Measurements from ENCODE around the gene ACSM4. TPM values are rescaled to one million over a fixed set of nuclear protein-coding genes. Genes with fewer than 3 reads are reported as not detected.
"Not testable (repeated sequence)": the region's sequence is repeated elsewhere in the genome, so short reads cannot be mapped to it uniquely, and the experiment has no call there.

Gene ACSM4
- total and polyA plus RNA-seq, 8 donors: not detected

DNA sequence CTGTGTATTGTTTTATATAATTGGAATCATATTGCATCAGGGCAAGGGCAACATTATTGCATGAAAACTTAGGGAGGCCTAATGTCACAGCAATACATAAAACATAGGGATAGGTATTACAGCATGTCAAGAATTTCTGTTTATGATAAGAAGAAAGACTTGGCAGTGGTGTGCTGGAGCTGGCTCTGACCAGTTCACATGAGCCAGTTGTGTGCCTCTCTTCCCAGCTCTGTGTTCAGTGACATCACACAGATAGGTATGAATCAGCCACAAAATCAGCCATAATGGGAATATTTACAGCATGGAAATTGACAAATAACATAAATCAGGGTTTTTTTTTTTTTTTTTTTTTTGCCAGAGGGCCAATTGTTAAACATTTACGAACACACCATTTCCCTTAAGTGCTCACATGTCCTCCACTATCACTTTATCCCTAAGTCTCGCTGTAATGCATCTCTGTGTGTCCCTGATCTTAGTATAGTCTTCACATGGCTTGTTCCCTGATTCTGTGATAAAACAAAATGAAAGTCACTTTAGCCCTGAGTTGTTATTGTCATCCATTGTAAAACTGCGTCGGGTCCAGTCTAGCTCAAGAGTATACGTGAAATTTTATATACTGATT is 31.9 kb upstream of the ACSM4 start:
- no peak for FAIRE-seq
- Histone ChIP-seq H3K27me3 (no peaks in the 10 kb centered on the region), H3K9me3 (no peaks in the 10 kb centered on the region), H3K27ac (no peak overlapping the region), H3K4me3 (no peak overlapping the region), H3K4me1 (no peaks in the 10 kb centered on the region), H3K36me3 (no peaks in the 10 kb centered on the region)
- no peak for ATAC-seq
- DNase-seq: no peak
- TF ChIP-seq, protein P1, sequence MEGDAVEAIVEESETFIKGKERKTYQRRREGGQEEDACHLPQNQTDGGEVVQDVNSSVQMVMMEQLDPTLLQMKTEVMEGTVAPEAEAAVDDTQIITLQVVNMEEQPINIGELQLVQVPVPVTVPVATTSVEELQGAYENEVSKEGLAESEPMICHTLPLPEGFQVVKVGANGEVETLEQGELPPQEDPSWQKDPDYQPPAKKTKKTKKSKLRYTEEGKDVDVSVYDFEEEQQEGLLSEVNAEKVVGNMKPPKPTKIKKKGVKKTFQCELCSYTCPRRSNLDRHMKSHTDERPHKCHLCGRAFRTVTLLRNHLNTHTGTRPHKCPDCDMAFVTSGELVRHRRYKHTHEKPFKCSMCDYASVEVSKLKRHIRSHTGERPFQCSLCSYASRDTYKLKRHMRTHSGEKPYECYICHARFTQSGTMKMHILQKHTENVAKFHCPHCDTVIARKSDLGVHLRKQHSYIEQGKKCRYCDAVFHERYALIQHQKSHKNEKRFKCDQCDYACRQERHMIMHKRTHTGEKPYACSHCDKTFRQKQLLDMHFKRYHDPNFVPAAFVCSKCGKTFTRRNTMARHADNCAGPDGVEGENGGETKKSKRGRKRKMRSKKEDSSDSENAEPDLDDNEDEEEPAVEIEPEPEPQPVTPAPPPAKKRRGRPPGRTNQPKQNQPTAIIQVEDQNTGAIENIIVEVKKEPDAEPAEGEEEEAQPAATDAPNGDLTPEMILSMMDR (IDR thresholded peaks at IDR 0.05): no peak
- intact Hi-C loops (cut with DNase I): no loop called here
- 80 to 86% methylated on average over 5 of the region's 5 CpGs for WGBS, 2 donors

DNA sequence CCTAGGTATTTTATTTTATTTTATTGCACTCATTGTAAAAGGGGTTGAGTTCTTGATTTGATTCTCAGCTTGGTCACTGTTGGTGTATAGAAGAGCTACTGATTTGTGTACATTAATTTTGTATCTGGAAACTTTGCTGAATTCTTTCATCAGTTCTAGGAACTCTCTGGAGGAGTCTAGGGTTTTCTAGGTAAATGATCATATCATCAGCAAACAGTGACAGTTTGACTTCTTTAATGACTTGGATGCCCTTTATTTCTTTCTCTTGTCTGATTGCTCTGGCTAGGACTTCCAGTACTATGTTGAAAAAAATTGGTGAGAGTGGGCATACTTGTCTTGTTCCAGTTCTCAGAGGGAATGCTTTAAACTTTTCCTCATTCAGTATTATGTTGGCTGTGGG is 28.4 kb upstream of the ACSM4 start:
- H3K4me1 ChIP-seq; DNase-seq; H3K4me3 ChIP-seq; H3K36me3 ChIP-seq; intact Hi-C loops (cut with DNase I); FAIRE-seq; H3K9me3 ChIP-seq; ATAC-seq; H3K27me3 ChIP-seq; H3K27ac ChIP-seq: not testable (repeated sequence)

DNA sequence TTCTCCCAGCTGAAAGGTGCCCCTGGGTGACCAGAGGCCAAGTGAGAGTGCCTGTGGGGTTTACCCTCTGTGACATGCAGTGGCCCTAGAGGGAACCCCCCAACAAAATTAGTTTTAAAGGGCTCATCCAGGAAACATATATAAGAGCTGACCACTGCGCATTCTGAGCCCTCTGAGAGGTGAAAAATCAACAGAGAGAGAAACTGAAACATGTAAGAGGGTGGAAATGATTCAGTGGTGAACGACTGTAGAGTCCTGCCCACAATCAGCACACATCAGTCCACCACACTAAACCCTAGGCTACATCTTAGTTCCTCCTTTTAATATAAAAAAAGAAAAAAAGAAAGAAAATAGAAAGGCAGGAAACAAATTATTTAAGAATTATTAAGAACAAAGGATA is 21.0 kb upstream of the ACSM4 start:
- Histone ChIP-seq H3K27me3 (no peaks in the 10 kb centered on the region), H3K27ac (no peak overlapping the region), H3K36me3 (no peaks in the 10 kb centered on the region), H3K4me1 (no peaks in the 10 kb centered on the region), H3K9me3 (no peaks in the 10 kb centered on the region), H3K4me3 (no peak overlapping the region)
- no peak for DNase-seq
- ATAC-seq: no peak
- WGBS, 2 donors: 56 to 69% methylated on average over 2 of the region's 2 CpGs
- TF ChIP-seq, protein P1 (IDR thresholded peaks at IDR 0.05): no peak
- intact Hi-C loops (cut with DNase I): no loop called here
- FAIRE-seq: no peak

- no peaks in the 10 kb centered on the region for H3K4me1 ChIP-seq
- H3K27ac ChIP-seq: no peak overlapping the region
- no peaks in the 10 kb centered on the region for H3K27me3 ChIP-seq
- ATAC-seq: no peak
- H3K4me3 ChIP-seq: no peak overlapping the region
- 35 to 39% methylated on average over 2 of the region's 2 CpGs for WGBS, 2 donors
- H3K9me3 ChIP-seq: no peaks in the 10 kb centered on the region
- DNase-seq: no peak
- TF ChIP-seq, protein P1 (IDR thresholded peaks at IDR 0.05): no peak
- intact Hi-C loops (cut with DNase I): no loop called here
- no peak for FAIRE-seq
- no peaks in the 10 kb centered on the region for H3K36me3 ChIP-seq
These were observed 14.1 kb upstream of the ACSM4 start for GRCh38 chr12:7289743-7290142.

DNA sequence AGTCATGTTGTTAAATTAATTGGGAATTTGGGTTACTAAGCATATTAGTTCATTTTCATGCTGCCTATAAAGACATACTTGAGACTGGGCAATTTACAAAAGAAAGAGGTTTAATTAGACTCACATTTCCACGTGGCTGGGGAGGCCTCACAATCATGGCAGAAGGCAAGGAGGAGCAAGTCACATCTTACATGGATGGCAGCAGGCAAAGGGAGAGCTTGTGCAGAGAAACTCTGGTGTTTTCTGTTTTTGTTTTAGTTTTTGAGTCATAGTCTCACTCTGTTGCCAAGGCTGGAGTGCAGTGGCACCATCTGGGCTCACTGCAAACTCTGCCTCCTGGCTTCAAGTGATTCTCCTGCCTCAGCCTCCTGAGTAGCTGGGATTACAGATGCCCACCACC is 13.3 kb upstream of the ACSM4 start:
- H3K9me3 ChIP-seq; intact Hi-C loops (cut with DNase I); H3K36me3 ChIP-seq; H3K4me3 ChIP-seq; H3K27me3 ChIP-seq; DNase-seq; H3K27ac ChIP-seq; H3K4me1 ChIP-seq; ATAC-seq; FAIRE-seq: not testable (repeated sequence)
- WGBS, 2 donors: 14 to 19% methylated on average over 1 of the region's 1 CpG

- Histone ChIP-seq H3K4me1 (no peaks in the 10 kb centered on the region), H3K4me3 (no peak overlapping the region), H3K9me3 (no peaks in the 10 kb centered on the region), H3K36me3 (no peaks in the 10 kb centered on the region), H3K27me3 (no peaks in the 10 kb centered on the region), H3K27ac (no peak overlapping the region)
- ATAC-seq (no peak), FAIRE-seq (no peak), DNase-seq (no peak)
- 53 to 68% methylated on average over 2 of the region's 2 CpGs for WGBS, 2 donors
- TF ChIP-seq, protein P1 (IDR thresholded peaks at IDR 0.05): no peak
- intact Hi-C loops (cut with DNase I): no loop called here
These were observed 11.6 kb upstream of the ACSM4 start for GRCh38 chr12:7292300-7292699.

Data from pancreas (tissue), 10 donors.